C1 segment of cervical spinal cord (tissue), 14 donors: ENCODE results near the gene UGT8.

Source experiments
- DNase-seq, 14 donors: peaks; one replicate each; lab custom pipeline; 2025; lab: John Stamatoyannopoulos, UW

The UGT8 gene

DNA sequence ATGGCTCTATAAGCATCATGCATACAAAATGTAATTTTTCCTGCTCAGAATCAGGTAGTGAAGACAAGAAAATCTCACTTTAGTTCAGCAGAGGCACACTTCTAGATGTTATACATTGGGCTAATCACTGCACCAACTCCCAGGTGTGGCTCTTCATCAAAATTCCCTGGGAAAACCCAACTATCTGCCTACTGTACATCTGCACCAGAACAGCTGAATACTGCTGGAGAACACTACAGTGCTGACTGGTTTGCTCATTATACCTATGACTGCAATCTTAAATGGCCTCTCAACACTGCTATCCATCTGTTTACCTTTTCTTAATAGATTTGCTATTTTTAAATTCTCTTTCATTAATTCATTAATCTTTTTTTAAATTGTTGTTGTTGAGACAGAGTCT lies 92.0 kb downstream of the UGT8 start:
- DNase-seq = no peak

DNA sequence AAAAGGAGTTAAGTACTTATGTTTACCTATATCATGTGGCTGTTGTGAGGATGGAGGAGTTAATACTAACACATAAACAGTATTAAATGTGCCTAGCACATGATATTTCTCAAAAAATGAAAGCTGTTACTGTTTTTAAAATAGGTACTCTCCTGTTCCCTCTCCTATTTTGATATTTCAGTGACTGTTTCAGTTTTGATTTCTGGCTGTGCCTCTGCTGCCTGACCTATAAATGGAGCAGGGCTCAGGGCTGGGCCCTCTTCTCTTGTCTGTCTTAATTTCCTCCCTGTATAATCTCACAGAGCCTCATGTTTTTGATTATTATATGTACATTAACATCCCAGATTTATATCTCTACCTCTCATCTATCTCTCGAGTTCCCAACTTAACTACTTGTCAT lies 93.3 kb downstream of the UGT8 start:
- DNase-seq = no peak

GRCh38 chr4:114692958-114693357 lies 94.4 kb downstream of the UGT8 start:
- DNase-seq = no peak

DNA sequence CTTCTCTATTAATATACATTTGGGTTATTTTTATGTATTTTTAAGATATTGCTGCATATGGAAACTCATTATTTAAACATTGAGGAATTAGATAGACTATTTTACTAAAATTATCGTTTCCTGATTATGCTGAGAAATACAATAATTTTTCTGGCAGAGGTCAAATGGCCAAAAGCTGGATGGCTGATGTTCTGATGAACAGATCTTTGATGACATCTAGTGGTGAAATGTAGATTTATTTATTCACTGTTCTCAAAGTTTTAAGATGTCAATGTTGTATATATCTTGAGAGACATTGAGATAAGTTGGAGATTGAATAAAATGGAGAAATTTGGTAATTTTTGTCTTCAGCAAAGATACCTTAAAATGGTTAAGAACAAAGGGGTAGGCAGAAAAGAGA lies 96.2 kb downstream of the UGT8 start:
- DNase-seq = peak in 1 of 14 donors; percentile 12

GRCh38 chr4:114698231-114698630 lies 99.6 kb downstream of the UGT8 start:
- no peak for DNase-seq

DNA sequence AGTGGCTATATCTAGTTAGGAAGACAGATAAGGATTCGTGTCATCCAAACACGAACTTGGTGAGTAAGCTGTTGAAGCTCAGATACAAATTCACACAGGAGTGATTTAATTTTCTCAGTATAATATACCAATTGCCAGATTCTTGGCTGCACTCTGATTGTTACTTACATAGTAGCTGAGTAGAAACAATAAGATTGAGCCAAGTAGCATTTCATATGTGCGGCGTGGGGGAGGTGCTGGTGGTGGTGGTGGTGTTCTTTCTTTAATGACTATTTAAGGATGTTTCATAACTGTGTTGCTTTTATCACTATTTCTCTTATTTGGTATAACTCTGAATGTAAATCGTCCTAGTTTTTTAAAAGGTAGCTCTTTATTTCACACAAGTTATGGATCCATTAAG lies 102.9 kb downstream of the UGT8 start:
- DNase-seq = no peak

DNA sequence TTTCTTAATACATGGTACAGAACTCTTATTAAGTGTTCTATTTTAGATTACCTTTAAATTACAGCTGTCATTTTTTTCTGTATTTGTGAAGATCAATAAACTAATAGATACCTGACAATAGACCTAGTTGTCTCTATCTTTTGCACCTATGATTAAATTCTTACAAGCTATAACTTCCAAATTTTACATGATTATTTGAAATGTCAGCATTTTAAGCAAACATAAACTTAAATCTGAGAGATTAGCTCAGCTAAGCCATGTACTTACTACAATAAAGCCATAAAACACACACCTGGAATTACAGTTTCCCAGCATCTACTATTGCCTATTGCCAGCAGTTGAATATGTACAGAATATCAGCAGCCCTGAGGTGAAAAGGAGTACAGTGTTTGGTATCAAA lies 118.8 kb downstream of the UGT8 start:
- no peak for DNase-seq

GRCh38 chr4:114725066-114725465 lies 126.5 kb downstream of the UGT8 start:
- DNase-seq = no peak

GRCh38 chr4:114727461-114727860 lies 128.9 kb downstream of the UGT8 start:
- no peak for DNase-seq
